Measurements from ENCODE around the gene PTOV1. TPM values are rescaled to one million over a fixed set of nuclear protein-coding genes. Genes with fewer than 3 reads are reported as not detected.

The PTOV1 gene
- total and polyA plus RNA-seq, 2 of the 4 experiments (the other 2 are of a cell fraction) = 34.4 to 107 TPM

DNA sequence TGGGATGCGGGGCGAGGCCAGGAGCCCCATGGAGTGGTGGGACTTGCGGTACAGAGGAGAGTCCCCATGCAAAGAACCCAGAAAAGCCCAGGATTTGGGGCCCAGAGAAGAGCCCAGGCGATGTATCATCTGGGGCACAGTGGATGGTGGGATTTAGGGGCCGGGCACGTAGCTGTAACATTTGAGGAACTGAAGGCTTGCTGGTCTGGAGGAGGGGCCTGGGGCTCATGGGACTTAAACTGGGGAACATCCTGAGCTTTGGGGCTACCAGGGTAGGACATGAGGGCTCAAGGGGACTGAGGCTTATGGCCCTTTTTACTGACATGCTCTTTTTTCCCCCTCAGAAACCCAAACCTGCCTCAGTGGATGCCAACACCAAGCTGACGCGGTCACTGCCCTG is 19.4 kb upstream of the PTOV1 start:
- DNase-seq (no peak), ATAC-seq (ENCODE audit: low read depth) (no peak)
- H4K91ac ChIP-seq (ENCODE audit: insufficient read depth, low read depth, low read length) = no peak overlapping the region
- H2BK20ac ChIP-seq (ENCODE audit: low read depth, low read length) = no peak overlapping the region
- BruUV-seq (replicated peaks) = no TSS peak
- peaks cover 0 to 22% of the 10 kb centered on the region in 2 experiments; a peak in 2 of 4 replicates for H3K79me1 ChIP-seq (ENCODE audit: low read depth in 1 of 2, low read length in 2 of 2)
- H3K14ac ChIP-seq (replicated peaks; ENCODE audit: low read depth, low read length) = no peak overlapping the region
- H2AK9ac ChIP-seq (replicated peaks; ENCODE audit: low read depth, low read length, poor library complexity) = no peak overlapping the region
- no peaks in the 10 kb centered on the region for H3K27me3 ChIP-seq (ENCODE audit: control insufficient read depth, insufficient read depth, low read length)
- H3K23ac ChIP-seq (ENCODE audit: low read depth, low read length) = no peak overlapping the region
- POLR2A ChIA-PET (ENCODE audit: unreplicated experiment) = no interaction called here
- dilution Hi-C loops (cut with HindIII; ENCODE audit: low sequenced_read_pairs, unreplicated experiment) = no loop called here
- no peak overlapping the region for H2BK120ac ChIP-seq (ENCODE audit: low read depth, low read length)
- no peaks in the 10 kb centered on the region for H3K9me3 ChIP-seq (ENCODE audit: control insufficient read depth, insufficient read depth, low read length)
- H3K27ac ChIP-seq (ENCODE audit: insufficient read depth, low read length) = no peak overlapping the region
- no peak overlapping the region for H3K56ac ChIP-seq (ENCODE audit: extremely low read depth, insufficient read depth, low read length)
- no peak overlapping the region for H3K4me3 ChIP-seq (ENCODE audit: insufficient read depth, low read depth, low read length)
- peaks cover 18% of the 10 kb centered on the region for H4K20me1 ChIP-seq (ENCODE audit: insufficient read depth, low read length)
- H3K4me2 ChIP-seq (ENCODE audit: low read depth, low read length) = no peak overlapping the region
- peaks cover 3% of the 10 kb centered on the region; the same call in 1 of the 2 replicates for H3K9me1 ChIP-seq (ENCODE audit: insufficient read depth, low read length)
- intact Hi-C loops (cut with micrococcal nuclease) = no loop called here
- no peak overlapping the region for H2BK5ac ChIP-seq (ENCODE audit: low read depth, low read length, poor library complexity, severe bottlenecking)
- in situ Hi-C loops (cut with MboI; ENCODE audit: low sequenced_read_pairs) = no loop called here
- no peak overlapping the region for H3K18ac ChIP-seq (ENCODE audit: low read depth, low read length)
- H2AFZ ChIP-seq (replicated peaks; ENCODE audit: low read length, poor library complexity) = no peak overlapping the region
- CTCF ChIA-PET = no interaction called here
- no peak overlapping the region for H4K5ac ChIP-seq (ENCODE audit: low read depth, low read length)
- H3K9ac ChIP-seq (ENCODE audit: low read depth, low read length) = no peak overlapping the region
- H3K4me1 ChIP-seq (ENCODE audit: control insufficient read depth, insufficient read depth, low read length) = no peaks in the 10 kb centered on the region
- H2BK15ac ChIP-seq (ENCODE audit: low read depth, low read length) = no peak overlapping the region
- no peak for TF ChIP-seq NFE2L2 (IDR thresholded peaks at IDR 0.05; ENCODE audit: low read depth, low read length)
- TF ChIP-seq RFX5 (IDR thresholded peaks at IDR 0.05; ENCODE audit: low read depth, low read length) = no peak
- no peak for TF ChIP-seq CEBPB (IDR thresholded peaks at IDR 0.05; ENCODE audit: low read depth, low read length)
- TF ChIP-seq ELK1 (IDR thresholded peaks at IDR 0.05; ENCODE audit: borderline replicate concordance, low read depth, low read length) = no peak
- TF ChIP-seq MXI1 (IDR thresholded peaks at IDR 0.05; ENCODE audit: borderline replicate concordance, low read depth, low read length) = no peak
- TF ChIP-seq BHLHE40 (IDR thresholded peaks at IDR 0.05; ENCODE audit: low read depth, low read length) = no peak
- TF ChIP-seq MAFK (IDR thresholded peaks at IDR 0.05; ENCODE audit: low read depth, low read length) = no peak
- no peak for TF ChIP-seq POLR2A (IDR thresholded peaks at IDR 0.05; ENCODE audit: low read depth, low read length)
- no peak for TF ChIP-seq CHD1 (IDR thresholded peaks at IDR 0.05; ENCODE audit: low read depth, low read length)
- peaks cover 73% of the 10 kb centered on the region for H3K36me3 ChIP-seq (ENCODE audit: control insufficient read depth, insufficient read depth, low read length)
- WGBS, 2 experiments (ENCODE audit: extremely low coverage in 2 of 2, insufficient read length in 1 of 2) = 91% methylated on average over 3 of the region's 8 CpGs; no CpG with 5 or more reads in 1 of the 2 experiments
- H2AK5ac ChIP-seq (ENCODE audit: low read depth, low read length) = no peak overlapping the region
- no peak overlapping the region for H3K4ac ChIP-seq (ENCODE audit: low read depth, low read length)
- H4K8ac ChIP-seq (ENCODE audit: low read depth in 2 of 2, low read length in 2 of 2) = no peak overlapping the region
